Activated CD8-positive, alpha-beta memory T cell treated with anti-CD3 and anti-CD28 coated beads, Interleukin-2, amount 50 U/mL, for 24 hours (primary cell): ENCODE data around the gene SMIM38.

Experiments used
- DNase-seq: peaks from one replicate; pipeline ENCODE4 v3.0.0-alpha.2; 2020; ENCODE audit errors: extremely low read depth

Gene SMIM38

DNA sequence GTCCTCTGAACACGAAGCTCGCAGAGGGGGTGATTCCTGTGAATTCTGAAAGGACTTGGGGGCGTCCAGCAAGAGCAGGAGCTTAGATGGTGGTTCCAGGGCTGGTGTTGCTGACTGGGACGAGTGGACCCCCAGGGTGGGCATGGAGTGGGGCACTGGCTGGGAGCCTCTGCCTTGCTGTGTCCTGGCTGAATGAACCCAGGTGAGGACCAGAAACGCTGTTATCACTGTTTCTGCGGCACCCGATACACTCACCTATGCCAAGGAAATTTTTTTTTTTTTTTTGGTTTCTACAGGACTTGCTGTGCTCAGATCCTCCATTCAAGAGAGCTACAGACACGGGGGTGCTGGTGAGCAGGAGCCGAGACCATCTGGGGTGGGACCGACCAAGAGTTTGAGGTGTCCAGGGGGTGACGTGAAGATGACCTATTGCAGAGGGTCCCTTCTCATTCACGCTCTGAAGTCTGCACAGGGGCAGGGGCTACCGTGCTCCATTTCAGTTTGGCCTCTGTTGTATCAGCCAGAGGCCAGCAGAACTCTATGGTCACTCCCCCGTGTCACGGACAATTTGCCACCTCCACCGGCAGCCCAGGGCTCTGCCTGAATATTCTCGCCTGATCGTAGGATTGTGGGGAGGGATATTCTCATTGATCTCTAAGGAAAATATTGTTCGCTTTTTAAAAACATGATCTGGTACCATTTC is 3.6 kb downstream of the SMIM38 start:
- no peak for DNase-seq

DNA sequence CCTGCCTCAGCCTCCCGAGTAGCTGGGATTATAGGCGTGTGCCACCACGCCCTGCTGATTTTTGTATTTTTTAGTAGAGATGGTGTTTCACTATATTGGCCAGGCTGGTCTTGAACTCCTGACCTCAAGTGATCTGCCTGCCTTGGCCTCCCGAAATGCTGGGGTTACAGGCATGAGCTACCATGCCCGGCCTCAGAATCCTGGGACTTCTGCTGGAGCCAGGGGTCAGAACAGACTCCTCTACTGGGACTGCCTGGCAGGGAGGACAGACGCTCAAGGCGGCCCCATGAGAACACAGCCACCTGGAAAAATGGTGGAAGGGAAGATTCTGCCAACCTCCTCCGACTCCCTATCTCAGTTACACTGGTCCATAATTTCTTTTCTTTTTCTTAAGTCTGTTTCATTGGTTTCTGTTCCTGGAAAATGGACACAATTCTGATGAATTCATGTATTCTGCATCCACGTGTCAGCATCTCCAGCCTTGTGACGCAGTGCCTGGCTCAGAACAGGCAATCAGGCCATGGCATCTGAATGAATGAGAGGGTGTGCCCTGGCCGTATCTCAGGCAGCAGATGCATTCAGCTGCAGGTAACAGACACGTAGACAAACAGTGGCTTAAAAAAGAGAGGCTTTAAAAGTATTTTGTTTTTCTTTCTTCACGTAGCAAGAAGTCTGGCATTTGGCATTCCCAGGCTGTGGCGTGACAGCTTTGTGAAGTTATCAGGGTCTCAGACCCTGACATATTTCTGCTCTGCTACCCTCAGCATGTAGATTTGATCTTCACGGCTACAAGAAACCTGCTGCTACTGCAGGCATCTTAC is 4.8 kb downstream of the SMIM38 start:
- DNase-seq: no peak

DNA sequence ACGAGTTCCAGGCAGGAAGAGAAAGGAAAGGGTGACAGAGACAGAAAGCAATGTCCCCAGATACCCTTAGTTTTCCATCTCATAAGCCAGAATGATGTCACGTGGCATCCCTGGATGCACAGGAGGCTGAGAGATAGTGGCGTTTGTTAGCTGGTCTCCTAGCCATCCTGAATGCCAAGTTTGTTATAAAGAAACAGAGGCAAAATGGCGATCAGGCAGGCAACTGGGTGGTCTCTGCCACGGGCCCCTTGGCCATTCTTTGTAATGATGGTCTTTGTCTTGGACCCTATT is 5.3 kb downstream of the SMIM38 start:
- no peak for DNase-seq

DNA sequence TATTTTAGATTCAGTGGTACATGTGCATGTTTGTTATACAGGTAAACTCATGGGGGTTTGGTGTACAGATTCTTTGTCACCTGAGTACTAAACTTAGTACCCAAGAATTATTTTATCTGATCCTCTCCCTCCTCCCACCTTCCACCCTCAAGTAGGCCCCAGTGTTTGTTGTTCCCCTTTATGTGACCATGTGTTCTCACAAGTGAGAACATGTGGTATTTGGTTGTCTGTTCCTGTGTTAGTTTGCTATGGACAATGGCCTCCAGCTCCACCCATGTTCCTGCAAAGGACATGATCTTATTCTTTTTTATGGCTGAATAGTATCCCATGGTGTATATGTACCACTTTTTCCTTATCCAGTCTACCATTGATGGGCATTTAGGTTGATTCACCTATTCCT is 6.8 kb downstream of the SMIM38 start:
- DNase-seq: no peak

DNA sequence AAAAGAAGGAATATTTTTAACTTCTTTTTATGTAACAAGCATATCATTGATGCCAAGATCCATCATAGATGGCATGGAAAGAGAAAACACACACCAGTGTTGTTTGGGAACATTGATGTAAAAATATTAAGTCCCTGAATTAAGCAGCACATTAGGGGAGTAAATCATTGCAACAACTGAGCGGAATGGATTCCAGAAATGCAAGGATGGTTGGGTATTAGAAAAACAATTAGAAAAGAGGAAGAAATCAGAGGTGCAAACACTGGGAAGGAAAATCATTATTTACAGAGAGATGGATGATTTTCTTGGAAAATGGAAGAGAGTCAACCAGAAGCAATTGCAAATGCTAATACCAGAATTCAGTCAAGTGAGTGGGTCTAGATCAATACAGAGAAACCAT is 8.1 kb downstream of the SMIM38 start:
- no peak for DNase-seq

DNA sequence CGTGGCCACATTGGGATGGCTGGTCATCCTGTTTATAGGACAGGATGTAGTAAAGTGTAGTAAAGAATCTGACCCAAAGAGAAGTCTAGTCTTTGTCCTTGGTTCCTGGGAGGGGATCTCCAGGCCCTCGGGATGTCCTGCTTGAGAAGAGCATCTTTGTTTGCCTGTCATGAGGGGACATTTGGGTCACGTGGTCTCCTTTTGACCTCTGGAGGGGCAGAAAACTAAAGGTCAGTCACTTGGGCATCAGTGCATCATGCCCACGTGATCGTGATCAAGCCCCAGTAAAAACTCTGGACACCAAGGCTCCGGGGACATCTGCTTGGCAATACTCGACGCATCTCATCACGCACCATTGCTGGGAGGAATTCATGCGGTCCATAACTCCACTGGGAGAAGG is 9.1 kb downstream of the SMIM38 start:
- DNase-seq: no peak

DNA sequence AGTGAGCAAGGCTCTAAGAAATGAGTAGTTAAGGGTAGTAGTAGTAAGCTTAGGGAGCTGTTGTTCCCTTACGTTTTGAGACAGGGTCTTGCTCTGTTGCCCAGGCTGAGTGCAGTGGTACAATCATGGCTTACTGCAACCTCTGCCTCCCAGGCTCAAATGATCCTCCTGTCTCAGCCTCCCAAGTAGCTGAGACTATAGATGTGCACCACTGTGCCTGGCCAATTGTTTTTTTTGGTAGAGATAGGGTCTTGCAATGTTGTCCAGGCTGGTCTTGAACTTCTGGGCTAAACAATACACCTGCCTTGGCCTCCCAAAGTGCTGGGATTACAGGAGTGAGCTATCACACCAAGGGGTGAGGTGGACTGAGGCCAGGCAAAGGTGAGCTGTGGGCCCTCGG is 10.0 kb downstream of the SMIM38 start:
- no peak for DNase-seq

DNA sequence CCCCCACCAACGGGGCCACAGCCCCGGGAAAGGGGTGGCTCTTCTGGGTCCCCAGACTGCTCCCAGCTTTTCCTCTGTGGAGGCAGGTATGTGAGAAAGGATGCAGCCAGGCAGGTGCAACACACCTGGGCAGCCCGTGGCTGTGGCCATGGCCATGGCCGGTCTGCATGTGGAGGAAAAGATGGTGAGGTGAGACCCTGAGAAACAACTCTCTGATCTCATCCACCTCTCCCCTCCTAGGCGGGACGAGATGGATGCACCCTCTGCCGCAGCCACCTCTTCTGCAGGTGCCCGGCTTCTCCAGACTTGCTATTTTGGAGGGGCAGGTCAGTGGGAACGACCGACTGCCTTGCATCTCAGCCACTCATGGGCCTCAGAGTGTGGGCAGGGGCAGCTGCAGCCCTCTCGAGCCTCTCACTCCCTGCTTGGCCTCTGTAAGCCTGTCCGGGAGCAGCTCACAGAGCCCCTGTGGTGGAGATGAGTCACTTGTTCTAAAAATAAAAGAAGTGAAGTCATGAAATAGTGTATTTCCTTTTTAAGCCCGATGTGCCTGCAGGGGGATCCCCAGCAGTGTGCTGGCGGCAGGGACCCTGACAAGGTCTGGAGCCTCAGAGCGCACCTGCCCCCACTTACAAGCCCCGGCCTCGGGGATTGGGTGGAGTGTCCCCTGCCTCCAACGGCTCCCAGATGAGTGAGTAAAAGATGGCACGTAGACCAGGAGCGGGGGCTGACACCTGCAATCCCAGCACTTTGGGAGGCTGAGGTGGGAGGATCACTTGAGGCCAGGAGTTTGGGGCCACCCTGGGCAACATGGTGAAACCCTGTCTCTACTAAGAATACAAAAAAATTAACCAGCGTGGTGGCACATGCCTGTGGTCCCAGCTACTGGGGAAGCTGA is 10.7 kb downstream of the SMIM38 start:
- no peak for DNase-seq

DNA sequence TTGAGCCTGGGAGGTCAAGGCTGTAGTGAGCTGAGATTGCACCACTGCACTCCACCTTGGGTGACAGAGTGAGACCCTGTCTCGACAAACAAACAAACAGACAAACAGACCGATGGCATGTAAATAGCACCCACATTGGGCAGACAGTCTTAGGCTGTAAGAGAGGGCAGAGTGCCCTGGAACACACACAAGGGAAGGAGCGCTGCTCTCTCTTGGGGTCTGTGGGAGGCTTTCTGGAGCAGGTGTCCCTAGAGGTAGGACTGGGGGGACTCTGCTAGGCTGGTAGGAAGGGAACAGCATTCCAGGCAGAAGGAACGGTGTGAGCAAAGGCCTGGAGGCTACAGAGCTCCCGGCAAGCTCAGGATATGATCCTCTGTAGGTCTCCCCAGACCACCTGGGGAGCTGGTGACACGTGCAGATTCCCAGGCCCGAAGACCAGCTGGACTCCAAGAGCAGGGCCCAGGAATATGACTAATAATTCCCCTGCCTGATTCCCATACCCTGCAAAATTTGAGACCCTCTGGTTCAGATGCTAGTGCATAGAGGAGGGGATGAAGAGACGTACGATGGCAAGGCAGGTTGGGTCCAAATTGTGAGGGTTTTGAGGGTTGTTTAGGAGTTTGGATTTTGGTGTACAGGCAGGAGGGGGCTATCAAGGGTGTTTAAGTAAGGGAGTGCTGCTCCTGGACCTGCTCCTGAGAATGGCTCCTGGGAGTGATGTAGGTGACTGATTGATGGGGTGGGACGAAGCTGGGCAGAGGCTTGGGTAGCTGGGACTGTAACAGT is 11.6 kb downstream of the SMIM38 start:
- DNase-seq: no peak

DNA sequence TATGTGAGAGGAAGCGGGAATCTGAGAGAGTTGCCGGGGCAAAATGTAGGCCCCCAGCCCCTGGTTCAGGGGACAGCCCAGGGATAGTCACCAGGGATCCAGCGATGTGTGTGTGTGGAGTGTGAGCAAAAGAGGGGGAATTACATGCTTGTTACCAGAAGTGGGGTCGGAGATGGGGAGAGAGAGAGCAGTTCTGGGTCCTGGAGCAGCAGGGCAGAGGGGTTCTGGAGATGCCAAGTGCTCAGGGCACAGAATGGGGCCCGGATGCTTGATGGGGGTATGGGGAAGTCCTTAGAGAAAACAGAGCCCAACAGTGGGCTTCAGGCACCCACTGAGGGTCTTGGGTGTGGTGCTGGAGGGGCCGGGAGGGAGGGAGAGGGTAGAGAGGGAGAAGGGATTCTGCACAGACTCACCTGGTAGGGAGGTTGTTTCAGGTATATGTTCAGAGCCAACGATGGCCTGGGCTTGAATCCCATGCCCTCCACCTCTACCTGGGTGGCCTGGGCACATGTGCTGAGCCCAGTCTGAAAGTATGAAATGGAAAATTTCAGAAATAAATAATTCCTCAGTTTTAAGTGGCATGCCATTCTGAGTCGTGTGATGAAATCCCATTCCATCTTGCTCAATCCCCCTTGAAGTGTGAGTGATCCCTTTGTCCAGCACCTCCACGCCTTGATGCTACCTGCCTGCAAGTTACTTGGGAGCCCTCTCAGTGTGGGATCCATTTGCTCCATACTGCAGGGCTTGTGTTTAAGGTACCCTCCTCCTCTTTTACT is 12.4 kb downstream of the SMIM38 start:
- DNase-seq: no peak

DNA sequence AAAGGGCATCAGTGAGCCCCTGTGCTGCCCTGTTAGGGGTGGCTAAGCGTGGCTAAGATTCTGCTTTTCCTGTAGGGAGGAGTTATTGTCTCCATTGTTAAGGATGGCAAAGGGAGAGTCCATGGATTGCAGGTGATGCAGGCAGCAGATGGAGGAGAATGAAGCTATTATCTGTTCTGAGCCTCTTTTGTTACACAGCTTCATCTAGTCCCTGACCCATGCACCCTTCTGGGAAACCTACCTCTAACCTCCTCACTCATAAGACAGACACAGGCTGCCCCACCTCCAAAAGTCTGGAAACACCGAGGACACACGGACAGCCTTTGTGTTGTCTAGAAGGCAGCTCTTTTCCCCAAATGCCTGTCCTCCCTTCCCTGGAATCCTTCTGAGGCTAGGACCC is 13.7 kb downstream of the SMIM38 start:
- no peak for DNase-seq

DNA sequence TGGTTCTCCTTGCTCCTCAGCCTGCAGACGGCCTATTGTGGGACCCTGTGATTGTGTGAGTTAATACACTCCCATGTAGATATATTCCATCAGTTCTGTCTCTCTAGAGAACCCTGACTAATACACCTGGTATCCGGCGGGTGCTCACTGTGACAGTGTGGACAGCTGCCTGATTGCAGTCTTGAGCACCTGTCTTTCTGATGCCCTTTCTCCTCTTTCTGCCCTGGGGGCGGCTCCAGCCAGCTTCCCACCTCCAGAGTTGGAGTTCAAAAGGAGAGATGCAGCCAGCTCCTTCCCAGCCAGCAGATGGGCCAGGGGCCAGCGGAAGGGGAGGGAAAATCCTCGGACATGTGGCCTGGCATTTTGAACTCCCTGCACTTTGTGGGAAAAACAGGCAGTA is 15.0 kb downstream of the SMIM38 start:
- DNase-seq: no peak

DNA sequence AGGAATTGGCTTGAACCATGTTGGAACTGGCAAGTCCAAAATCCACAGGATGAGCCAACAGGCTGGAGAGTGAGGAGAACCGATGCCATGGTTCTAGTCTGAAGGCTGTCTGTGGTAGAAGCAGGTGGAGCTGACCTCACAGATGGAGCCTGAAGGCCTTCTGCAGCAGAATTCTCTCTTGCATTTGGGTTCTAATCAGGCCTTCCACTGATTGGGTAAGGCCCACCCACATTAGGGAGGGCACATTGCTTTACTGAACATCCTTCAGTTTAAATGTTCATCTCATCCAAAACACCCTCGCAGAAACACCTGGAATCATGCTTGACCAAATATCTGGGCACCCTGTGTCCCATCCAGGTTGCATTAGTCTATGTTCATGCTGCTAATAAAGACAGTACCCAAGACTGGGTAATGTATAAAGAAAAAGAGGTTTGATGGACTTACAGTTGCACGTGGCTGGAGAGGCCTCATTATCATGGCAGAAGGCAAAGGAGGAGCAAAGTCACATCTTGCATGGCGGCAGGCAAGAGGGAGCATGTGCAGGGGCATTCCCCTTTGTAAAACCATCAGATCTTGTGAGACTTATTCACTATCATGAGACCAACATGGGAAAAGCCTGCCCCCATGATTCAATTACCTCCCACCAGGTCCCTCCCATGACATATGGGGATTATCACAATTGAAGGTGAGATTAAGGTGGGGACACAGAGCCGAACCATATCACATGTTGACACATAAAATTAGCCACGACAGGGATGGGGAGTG is 15.9 kb downstream of the SMIM38 start:
- DNase-seq: no peak

DNA sequence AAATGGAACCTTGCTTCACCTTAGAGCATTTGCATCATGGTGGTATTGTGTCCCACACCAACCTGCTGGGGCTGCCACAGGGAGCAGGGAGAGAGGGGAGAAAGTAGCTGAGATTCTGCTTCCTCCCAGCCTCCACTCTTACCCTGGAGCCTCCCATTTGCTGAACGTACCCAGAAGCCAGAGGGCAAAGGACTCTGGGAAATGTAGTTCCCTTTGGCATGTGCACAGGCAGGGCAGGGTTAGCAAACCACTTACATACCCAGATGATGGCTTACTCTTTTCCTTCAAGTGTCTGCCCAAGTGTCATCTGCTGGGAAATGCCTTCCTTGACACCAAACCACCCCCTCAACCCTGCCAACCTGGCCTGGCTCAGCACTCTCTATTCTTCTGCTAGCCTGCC is 16.9 kb downstream of the SMIM38 start:
- DNase-seq: no peak

DNA sequence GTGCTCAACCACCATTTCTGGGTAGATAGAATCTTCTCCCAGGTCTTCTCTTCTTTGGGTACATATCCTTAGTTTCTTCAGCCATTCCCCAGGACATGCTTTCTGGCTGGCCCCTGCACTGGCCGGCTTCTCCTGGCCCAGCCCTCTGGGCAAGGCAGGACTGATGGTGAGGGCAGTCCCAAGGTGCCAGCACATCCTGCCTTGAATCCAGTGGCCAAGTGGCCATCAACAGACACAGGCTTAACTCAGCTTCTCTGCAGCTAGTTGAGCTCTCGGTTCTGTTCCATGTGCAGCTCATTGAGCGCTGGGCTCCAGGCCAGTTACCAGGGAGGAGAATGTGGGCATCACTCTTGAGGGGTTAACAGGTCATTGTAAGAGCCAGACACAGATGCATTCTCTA is 17.6 kb downstream of the SMIM38 start:
- no peak for DNase-seq

DNA sequence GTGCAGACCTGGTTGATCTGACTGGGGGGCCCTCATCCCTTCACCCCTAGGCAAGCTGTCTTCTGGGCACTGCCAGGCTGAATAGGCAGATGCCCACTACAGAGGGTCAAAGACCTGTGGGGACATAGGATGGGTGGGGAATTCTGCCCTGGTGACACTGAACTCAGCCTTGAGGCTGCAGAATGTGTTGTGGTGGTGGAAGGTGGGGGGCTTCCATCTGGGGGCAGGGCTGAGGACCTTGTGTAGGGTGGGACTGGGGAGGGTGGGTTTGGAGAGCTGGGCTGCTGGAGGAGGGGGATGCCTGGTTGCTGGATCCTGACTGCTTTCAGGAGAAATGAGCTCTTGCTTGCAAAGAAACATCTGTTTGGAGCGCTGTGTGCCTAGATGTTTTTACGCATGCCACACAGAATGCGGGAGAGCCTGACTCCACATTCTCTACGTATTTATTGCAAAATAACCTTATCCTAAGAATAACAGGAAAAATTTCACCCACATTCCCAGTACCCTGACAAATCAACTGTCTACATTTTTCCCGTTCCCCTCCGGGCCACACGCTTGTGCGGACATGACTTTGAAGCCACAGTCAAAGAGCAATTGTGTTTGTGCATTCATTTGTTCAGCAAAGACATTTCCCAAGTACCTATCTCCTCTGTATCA is 18.3 kb downstream of the SMIM38 start:
- DNase-seq: no peak

DNA sequence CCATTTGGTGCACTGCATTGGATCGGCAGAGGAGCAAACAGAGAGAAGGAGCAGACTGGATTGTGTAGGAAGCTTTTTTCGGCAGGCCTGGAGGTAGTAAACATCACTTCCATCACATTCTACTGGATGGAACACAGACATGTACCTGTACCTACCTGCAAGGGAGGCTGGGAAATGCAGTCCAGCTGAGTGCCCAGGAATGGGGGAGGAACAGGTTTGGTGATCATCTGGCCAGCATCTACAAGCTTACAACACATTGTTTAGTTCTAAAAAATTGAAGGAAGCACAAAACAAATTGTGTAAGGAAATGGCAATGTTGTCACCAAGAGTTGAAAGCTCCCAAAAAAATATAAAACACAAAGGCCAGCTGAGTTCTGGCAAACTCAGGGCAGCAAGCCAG is 19.1 kb downstream of the SMIM38 start:
- no peak for DNase-seq

DNA sequence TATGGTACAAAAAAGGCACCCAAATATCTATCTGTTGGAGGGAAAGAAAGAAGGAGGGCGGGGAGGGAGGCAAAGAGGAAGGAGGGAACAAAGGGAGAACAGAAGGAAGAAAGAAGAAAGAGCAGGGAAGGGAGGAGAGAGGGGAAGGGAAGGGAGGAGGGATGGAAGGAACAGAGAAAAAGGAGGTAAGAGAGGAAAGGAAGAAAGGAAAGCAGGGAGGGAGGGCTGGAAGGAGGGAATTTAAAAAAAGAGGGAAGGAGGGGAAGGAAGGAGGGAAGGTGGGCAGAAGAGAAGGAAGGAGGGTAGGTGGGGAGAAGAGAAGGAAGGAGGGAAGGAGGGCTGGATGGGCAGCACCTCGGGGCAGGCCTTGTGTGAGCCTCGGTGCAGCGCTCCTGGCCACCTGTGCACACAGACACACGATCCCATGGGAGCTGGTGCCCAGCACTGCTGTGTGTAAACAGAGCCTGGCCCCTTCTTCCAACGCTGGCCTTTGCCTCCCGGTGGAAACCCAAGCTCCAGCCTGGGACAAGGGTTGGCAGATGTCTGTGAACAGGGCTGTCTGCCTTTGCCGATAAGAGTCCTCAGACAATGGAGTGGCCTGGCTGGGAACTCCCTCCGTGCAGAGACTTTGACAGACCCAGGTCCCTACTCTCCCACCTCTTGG is 23.2 kb downstream of the SMIM38 start:
- no peak for DNase-seq

DNA sequence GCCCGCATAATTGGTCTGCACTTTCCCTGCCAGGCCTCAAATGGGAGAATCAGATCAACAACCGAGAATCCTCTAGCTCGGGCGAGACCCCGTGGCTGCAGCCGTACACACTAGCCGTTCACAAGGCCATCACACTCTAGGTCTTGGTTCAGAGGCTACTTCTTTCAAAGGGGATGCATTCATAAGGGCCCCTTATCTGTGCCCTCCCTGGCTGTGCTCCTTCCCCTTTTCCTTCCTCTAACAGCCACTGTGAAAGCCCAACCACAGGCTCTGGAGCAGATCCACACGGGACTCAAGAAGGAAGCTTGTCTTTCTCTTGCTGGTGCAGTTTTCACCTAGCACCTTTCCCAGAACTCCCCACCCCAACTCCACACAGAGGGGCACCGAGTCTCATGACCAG is 24.5 kb downstream of the SMIM38 start:
- DNase-seq: no peak
